OCI-LY7 (cell line): ENCODE results near the gene EDN2.

Experiments used
- CTCF ChIP-seq: fragments of 200-600 bp; sonication (generic); conservative IDR thresholded peaks from 2 replicates; pipeline ENCODE4 v1.5.1; 2014; ENCODE audit warnings: mild to moderate bottlenecking, antibody characterized with exemption, low read length, moderate library complexity, mixed read lengths
- EZH2phosphoT487 ChIP-seq: fragments of 200-600 bp; sonication (generic); IDR thresholded peaks from 2 replicates; pipeline ENCODE4 v1.6.1; 2018; ENCODE audit warnings: low read depth, borderline replicate concordance, mild to moderate bottlenecking, mixed run types, antibody characterized with exemption, low read length, moderate library complexity, mixed read lengths

GRCh38 chr1:41500378-41500777 lies 15.9 kb upstream of the EDN2 start:
- no peak for TF ChIP-seq EZH2phosphoT487
- no peak for TF ChIP-seq CTCF
